Stimulated activated naive CD8-positive, alpha-beta T cell treated with anti-CD3 and anti-CD28 coated beads, Interleukin-15, Interleukin-2, amounts not matched to agents 100 ng/mL and 50 ng/mL, for 24 hours (primary cell): ENCODE results near the gene SH3TC1.

Source experiments
- H3K27ac Mint-ChIP-seq: one replicate; pipeline ENCODE4 v1.8.0; 2021; ENCODE audit warnings: mild to moderate bottlenecking, mixed read lengths
- H3K27me3 Mint-ChIP-seq: one replicate; pipeline ENCODE4 v1.8.0; 2021; ENCODE audit warnings: mixed read lengths
- H3K36me3 Mint-ChIP-seq: one replicate; pipeline ENCODE4 v1.8.0; 2021; ENCODE audit warnings: low read depth, mixed read lengths
- H3K4me1 Mint-ChIP-seq: one replicate; pipeline ENCODE4 v1.8.0; 2021; ENCODE audit warnings: low read depth, mixed read lengths
- H3K4me3 Mint-ChIP-seq: one replicate; pipeline ENCODE4 v1.8.0; 2021; ENCODE audit warnings: mild to moderate bottlenecking, mixed read lengths
- H3K9me3 Mint-ChIP-seq: one replicate; pipeline ENCODE4 v1.8.0; 2021; ENCODE audit warnings: mixed read lengths

The SH3TC1 gene

DNA sequence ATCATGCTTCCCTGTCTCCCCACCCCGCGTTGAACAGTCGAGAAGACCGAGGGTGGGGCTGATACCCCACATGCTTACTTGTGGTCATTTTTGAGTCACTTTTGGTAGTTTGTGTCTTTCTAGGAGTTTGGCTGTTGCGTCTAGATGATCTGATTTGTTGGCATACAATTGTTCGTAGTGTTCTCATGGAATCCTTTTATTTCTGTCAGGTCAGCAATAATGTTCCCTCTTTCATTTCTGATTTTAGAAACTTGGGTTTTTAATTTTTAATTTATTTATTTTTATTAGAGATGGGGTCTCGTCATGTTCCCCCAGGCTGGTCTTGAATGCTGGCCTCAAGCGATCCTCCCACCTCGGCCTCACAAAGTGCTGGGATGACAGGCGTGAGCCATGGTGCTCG lies 30.9 kb downstream of the SH3TC1 start:
- Mint-ChIP-seq H3K4me3 (no peak overlapping the region), H3K27me3 (no peaks in the 10 kb centered on the region), H3K27ac (no peak overlapping the region), H3K9me3 (no peaks in the 10 kb centered on the region), H3K4me1 (peaks cover 37% of the 10 kb centered on the region), H3K36me3 (peaks cover 4% of the 10 kb centered on the region)

DNA sequence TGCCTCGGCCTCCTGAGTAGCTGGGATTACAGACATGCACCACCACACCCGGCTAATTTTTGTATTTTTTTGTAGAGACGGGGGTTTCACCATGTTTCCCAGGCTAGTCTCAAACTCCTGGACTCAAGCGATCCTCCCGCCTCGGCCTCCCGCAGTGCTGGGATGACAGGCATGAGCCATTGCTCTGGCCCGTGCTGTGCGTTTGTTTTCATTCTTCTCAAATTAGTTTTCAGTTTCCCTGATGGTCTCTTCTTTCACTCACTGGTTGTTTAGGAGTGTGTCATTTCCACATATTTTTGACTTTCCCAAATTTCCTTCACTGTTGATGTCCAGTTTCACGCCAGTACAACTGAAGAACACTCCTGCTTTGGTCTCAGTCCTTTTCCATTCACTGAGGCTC lies 31.8 kb downstream of the SH3TC1 start:
- H3K9me3 Mint-ChIP-seq: no peaks in the 10 kb centered on the region
- H3K27ac Mint-ChIP-seq: no peak overlapping the region
- peaks cover 4% of the 10 kb centered on the region for H3K36me3 Mint-ChIP-seq
- H3K4me3 Mint-ChIP-seq: no peak overlapping the region
- H3K4me1 Mint-ChIP-seq: peaks cover 31% of the 10 kb centered on the region
- H3K27me3 Mint-ChIP-seq: no peaks in the 10 kb centered on the region

DNA sequence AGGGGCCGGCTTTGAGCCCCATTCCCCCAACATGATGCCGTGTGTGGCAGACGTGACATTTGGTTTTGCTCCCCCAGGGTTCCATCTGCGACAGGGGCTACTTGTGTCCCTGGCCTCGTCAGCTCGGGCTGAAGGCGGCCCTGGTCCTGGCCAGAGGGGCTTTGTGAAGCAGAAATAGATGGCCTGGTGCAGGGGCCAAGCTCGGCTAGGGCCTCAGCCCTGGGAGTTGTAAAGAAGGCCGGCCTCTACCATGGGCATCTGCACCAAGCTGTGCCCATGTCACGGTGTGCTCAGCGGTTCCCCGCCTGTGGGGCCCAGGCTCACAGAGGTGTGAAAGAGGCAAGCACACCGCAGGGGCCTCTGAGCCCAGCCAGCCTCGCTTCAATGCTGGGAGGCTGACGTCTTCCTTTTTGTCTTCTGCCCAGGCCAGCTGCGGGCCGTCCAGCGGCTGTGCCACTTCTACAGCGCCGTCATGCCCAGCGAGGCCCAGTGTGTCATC lies 32.5 kb downstream of the SH3TC1 start:
- no peaks in the 10 kb centered on the region for H3K9me3 Mint-ChIP-seq

DNA sequence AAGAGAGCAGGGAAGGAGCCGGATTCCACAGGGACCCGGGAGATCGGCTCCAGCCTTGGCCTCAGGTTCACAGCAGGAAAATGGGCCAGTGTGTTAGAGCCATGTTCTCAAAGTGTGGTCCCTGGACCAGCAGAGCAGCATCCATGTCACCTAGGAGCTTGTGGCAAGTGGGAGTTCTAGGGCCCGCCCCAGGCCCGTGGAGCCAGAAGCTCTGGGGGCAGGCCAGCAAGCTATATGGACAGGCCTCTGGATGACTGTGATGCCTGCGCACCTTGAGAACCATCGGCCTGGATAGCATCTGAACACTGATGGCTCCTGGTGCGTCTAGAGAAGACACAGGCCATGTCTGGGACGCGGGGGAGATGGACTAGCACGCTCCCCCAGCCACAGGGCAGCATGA lies 33.7 kb downstream of the SH3TC1 start:
- no peak overlapping the region for H3K27ac Mint-ChIP-seq
- H3K9me3 Mint-ChIP-seq: no peaks in the 10 kb centered on the region

More for the DNA sequence above, 32.5 kb downstream of the SH3TC1 start:
- Mint-ChIP-seq H3K27ac (no peak overlapping the region), H3K4me1 (peaks cover 27% of the 10 kb centered on the region), H3K27me3 (no peaks in the 10 kb centered on the region), H3K36me3 (peaks cover 4% of the 10 kb centered on the region), H3K4me3 (no peak overlapping the region)

DNA sequence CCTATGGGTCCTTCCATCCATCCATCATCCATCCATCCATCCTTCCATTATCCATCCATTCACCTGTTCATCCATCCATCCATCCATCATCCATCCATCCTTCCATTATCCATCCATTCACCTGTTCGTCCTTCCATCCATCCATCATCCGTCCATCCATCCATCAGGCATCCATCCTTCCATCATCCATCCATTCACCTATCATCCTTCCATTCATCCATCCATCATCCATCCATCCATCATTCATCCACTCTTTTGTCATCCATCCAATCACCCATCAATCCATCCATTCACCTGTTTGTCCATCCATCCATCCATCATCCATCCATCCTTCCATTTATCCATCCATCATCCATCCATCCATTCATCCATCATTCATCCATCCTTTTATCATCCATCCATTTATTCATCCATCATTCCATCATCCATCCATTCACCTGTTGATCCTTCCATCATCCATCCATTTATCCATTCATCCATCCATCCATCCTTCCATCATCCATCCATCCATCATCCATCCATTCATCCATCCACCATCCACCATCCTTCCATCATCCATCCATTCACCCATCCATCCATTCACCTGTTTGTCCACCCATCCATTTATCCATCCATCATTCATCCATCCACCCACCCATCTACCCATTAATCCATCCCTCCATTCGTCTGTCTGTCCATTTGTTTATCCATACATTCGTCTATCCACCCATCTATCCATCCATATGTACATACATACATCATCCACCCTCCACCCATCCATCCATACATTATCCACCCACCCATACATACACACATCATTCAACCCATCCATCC lies 34.8 kb downstream of the SH3TC1 start:
- no peaks in the 10 kb centered on the region for H3K9me3 Mint-ChIP-seq
- H3K4me3 Mint-ChIP-seq: no peak overlapping the region
- H3K27me3 Mint-ChIP-seq: no peaks in the 10 kb centered on the region
- peaks cover 15% of the 10 kb centered on the region for H3K4me1 Mint-ChIP-seq
- H3K27ac Mint-ChIP-seq: no peak overlapping the region
- peaks cover 4% of the 10 kb centered on the region for H3K36me3 Mint-ChIP-seq

More for the DNA sequence above, 33.7 kb downstream of the SH3TC1 start:
- H3K27me3 Mint-ChIP-seq: no peaks in the 10 kb centered on the region
- peaks cover 4% of the 10 kb centered on the region for H3K36me3 Mint-ChIP-seq
- H3K4me1 Mint-ChIP-seq: peaks cover 25% of the 10 kb centered on the region
- no peak overlapping the region for H3K4me3 Mint-ChIP-seq

DNA sequence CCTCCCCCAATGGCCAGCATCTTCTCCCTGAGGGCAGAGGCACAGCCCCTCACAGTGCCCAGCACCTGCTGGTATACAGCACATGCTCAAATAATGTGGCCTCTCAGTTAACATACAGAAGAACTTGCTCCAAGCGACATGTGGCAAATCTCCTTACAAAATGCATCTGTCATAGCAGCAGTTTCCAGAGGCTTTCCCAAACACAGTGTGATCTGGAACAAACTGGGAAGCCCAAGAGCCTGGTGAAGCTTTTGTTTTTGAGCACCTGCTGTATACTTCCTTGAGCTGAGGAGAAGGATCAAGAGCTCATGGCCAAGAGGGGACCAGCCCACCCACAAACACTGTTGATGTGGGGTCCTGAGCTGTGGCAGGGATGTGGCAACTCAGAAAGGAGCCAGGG lies 35.6 kb downstream of the SH3TC1 start:
- no peak overlapping the region for H3K27ac Mint-ChIP-seq
- H3K4me3 Mint-ChIP-seq: no peak overlapping the region
- H3K4me1 Mint-ChIP-seq: peaks cover 8% of the 10 kb centered on the region
- no peaks in the 10 kb centered on the region for H3K9me3 Mint-ChIP-seq
- peaks cover 4% of the 10 kb centered on the region for H3K36me3 Mint-ChIP-seq
- no peaks in the 10 kb centered on the region for H3K27me3 Mint-ChIP-seq

DNA sequence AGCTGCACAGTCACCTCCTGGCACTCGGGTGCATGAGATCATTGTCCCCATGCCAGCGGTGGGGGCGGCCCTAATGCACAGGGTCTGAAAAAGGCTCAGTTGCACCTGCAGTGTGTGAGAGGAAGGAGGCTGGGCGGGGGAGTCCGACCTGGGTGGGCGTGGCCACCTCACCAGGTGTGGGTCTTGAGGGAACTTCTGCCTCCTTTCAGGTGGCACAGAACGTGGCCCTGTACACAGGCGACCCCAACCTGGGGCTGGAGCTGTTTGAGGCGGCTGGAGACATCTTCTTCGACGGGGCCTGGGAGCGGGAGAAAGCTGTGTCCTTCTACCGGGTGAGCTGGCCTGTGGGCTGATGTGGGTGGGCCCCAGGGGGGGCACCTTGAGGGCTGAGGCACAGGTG lies 36.1 kb downstream of the SH3TC1 start:
- H3K4me3 Mint-ChIP-seq: no peak overlapping the region
- no peak overlapping the region for H3K27ac Mint-ChIP-seq
- H3K4me1 Mint-ChIP-seq: peaks cover 4% of the 10 kb centered on the region
- no peaks in the 10 kb centered on the region for H3K9me3 Mint-ChIP-seq
- H3K27me3 Mint-ChIP-seq: no peaks in the 10 kb centered on the region
- peaks cover 4% of the 10 kb centered on the region for H3K36me3 Mint-ChIP-seq

DNA sequence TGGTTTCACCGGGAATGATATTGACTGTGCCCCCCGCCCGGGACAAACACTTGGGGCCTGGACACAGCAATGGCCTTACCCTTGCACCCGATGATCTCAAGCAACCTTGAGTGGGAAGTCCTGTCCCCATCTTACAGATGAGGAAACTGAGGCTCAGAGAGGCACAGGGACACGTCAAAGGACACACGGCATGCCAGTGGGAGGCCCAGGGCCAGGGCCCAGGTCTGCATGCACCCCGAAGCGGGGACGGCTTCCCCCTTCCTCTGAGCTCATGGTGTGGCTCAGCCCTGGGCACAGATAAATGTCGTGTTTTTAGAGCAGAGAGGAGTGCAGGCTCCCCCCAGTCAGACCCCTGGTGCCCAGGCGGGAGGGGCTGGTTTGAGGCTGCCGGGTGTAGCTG lies 36.6 kb downstream of the SH3TC1 start:
- H3K9me3 Mint-ChIP-seq: no peaks in the 10 kb centered on the region
- no peaks in the 10 kb centered on the region for H3K4me1 Mint-ChIP-seq
- no peaks in the 10 kb centered on the region for H3K36me3 Mint-ChIP-seq
- H3K27ac Mint-ChIP-seq: no peak overlapping the region
- H3K27me3 Mint-ChIP-seq: no peaks in the 10 kb centered on the region
- H3K4me3 Mint-ChIP-seq: no peak overlapping the region

DNA sequence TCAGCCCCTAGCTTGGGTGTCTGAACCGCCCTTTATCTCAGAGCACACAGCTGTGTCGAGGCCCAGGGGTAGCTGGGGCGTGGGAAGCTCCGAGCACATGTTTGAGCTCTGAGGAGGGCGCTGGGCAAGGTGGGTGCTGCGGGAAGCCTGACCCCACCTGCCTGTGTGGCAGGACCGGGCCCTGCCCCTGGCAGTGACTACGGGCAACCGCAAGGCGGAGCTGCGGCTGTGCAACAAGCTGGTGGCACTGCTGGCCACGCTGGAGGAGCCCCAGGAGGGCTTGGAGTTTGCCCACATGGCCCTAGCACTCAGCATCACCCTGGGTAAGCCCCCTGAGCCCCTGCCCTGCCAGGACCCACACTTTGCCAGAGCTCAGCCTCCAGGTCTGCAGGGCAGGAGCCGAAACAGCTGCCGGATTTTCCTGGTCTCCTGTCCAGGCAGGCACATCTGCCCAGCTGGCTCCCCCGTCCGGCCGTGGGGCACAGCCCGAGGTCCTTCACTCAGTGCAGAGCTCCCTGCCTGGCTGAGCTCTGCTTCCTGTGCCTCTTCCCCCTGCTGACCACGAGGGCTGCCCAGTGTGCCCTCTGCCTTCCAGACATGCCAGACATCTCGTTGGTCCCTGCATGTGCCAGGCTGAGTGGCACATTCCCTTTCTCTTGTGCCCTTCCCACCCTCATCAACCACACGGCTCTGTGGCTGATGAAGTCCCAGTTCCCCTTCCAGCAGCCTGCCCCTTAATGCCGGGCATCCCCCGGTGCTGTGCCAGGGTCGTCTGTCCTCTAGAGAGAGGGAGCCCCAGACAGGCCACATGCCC lies 37.2 kb downstream of the SH3TC1 start:
- H3K4me3 Mint-ChIP-seq: no peak overlapping the region
- no peaks in the 10 kb centered on the region for H3K36me3 Mint-ChIP-seq
- no peaks in the 10 kb centered on the region for H3K9me3 Mint-ChIP-seq
- no peaks in the 10 kb centered on the region for H3K27me3 Mint-ChIP-seq
- no peak overlapping the region for H3K27ac Mint-ChIP-seq
- H3K4me1 Mint-ChIP-seq: no peaks in the 10 kb centered on the region

DNA sequence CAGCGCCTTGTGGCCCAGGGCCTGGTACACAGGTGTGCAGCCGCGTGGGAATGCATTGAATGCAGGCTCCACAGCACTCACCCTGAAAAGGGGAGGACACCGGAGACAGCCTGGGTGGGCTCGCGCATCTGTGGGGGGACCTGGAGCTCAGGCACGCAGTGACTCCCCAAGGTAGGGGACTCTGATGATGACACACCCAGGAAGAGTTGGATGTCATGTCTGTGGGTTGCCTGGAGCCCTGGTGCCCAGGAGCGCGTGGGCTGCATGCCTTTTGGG lies 37.8 kb downstream of the SH3TC1 start:
- Mint-ChIP-seq H3K4me1 (peaks cover 2% of the 10 kb centered on the region), H3K27ac (no peak overlapping the region)

DNA sequence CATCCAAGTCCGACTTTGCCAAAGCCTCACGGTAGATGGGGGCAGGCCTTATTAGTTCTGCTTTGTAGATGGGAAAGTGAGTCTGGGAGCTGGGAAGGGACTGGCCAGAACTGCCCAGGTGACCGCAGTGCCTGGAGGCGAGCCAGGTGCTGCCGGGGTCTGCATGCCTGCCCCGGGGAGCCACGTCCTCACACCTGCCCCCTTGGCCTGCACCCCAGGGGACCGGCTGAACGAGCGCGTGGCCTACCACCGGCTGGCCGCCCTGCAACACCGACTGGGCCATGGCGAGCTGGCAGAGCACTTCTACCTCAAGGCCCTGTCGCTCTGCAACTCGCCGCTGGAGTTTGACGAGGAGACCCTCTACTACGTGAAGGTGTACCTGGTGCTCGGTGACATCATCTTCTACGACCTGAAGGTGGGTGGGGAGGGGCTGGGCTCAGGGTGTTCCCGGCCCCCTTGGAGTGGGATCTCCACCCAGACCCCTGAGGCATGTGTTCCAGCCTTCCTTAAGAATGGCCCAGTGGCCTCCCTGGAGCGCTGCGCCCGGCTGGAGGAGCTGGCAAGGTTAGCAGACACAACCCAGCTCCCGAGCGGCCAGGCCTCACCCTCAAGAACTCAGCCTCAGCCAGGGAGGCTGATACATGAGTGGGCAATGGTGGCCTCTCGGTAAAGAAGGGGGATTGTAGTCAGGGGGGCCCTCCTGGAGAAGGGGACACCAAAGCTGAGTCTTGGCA lies 38.3 kb downstream of the SH3TC1 start:
- Mint-ChIP-seq H3K27ac (no peak overlapping the region), H3K36me3 (no peaks in the 10 kb centered on the region), H3K9me3 (no peaks in the 10 kb centered on the region), H3K4me1 (peaks cover 4% of the 10 kb centered on the region), H3K27me3 (no peaks in the 10 kb centered on the region), H3K4me3 (no peak overlapping the region)

More for the DNA sequence above, 37.8 kb downstream of the SH3TC1 start:
- Mint-ChIP-seq H3K36me3 (no peaks in the 10 kb centered on the region), H3K4me3 (no peak overlapping the region), H3K27me3 (no peaks in the 10 kb centered on the region), H3K9me3 (no peaks in the 10 kb centered on the region)

DNA sequence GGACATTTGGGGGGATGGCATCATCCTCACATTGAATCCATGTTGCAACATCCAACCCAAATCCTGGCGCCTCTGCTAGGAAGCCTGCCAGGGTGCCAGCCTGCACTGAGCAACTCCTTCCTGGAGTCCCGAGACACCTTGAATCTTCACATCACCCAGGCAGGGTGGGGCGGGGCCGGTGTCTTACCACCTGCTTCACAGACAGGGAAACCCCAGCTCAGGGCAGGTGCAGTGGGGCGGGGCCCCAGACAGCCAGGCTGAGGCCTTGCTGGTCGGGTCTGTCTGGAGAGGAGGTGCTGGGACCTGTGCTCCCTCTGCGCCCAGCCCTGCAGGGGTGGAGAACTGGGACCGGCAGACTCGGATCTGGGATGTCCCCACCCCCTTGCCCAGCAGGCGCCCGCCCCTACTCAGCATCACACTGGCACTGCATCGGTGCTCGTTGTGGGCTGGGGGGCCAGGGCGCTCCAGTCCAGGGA lies 39.0 kb downstream of the SH3TC1 start:
- Mint-ChIP-seq H3K9me3 (no peaks in the 10 kb centered on the region), H3K4me3 (no peak overlapping the region), H3K27me3 (no peaks in the 10 kb centered on the region), H3K27ac (no peak overlapping the region), H3K36me3 (no peaks in the 10 kb centered on the region), H3K4me1 (peaks cover 4% of the 10 kb centered on the region)

DNA sequence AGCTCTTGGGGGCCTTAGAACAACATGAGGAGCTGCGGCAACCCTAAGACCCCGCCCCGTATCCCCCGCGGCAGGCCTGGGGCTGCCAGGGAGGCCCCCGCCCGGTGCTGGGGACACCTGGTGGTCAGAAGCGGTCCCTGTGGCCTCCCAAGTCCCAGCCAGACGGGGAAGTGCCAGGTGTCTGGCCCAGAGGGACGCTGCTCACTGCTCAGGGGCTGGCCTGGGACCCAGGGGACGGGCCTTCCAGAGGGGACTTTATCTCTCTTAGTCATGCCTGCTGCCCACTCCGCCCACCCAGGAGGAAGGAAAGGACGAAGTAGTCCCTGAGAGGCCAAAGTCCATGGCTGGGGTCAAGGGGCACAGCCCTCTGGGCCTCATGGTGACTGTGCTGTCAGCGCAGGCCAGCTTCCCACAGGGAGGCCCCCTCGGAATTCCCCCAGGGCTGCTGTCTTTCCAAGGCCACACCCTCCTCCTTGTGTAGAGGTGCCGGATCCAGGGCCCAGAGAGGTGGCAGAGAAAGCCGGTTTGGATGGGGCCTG lies 39.5 kb downstream of the SH3TC1 start:
- H3K36me3 Mint-ChIP-seq: no peaks in the 10 kb centered on the region
- no peaks in the 10 kb centered on the region for H3K27me3 Mint-ChIP-seq
- H3K4me1 Mint-ChIP-seq: peaks cover 4% of the 10 kb centered on the region
- no peak overlapping the region for H3K27ac Mint-ChIP-seq
- no peaks in the 10 kb centered on the region for H3K9me3 Mint-ChIP-seq
- no peak overlapping the region for H3K4me3 Mint-ChIP-seq

DNA sequence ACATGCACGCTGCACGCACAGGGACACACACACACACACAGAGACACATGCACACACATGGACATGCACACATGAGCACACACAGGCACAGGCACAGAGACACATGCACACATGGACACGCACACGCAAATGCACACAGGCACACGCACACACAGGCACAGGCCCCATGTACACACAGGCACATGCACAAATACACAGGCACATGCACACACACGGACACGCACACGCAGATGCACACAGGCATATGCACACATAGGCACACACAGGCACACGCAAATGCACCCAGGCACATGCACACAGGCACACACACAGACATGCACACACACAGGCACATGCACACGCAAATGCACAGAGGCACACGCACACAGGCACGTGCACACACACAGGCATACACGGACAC lies 40.1 kb downstream of the SH3TC1 start:
- Mint-ChIP-seq H3K9me3 (no peaks in the 10 kb centered on the region), H3K4me3 (no peak overlapping the region), H3K36me3 (no peaks in the 10 kb centered on the region), H3K27ac (no peak overlapping the region), H3K4me1 (peaks cover 4% of the 10 kb centered on the region), H3K27me3 (no peaks in the 10 kb centered on the region)

DNA sequence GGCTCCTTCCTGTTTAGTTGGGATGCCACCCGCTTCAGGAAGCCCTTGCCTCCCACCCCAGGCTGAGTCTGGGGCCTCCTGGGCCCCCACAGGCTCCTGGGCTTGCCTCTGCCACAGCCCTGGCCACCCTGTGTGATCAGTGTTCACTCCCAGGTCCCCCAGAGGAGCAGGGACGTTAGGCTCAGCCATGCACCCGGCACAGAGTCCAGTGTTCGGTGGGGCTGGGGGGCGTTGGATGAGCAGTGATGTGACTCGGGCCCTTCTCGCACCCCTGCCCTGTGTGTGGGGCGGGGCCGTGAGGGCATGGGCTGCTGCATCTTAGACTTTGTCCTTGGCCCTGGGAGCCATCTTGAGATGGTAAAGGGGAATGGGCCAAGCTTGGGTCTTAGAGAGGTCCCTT lies 40.6 kb downstream of the SH3TC1 start:
- Mint-ChIP-seq H3K4me3 (no peak overlapping the region), H3K9me3 (no peaks in the 10 kb centered on the region), H3K36me3 (no peaks in the 10 kb centered on the region), H3K4me1 (peaks cover 4% of the 10 kb centered on the region), H3K27me3 (no peaks in the 10 kb centered on the region), H3K27ac (no peak overlapping the region)
